ENCODE data around the gene SHISA6.
A peak's percentile ranks its signal among the peaks of the same experiment; 100 is the strongest.

SHISA6 gene

DNA sequence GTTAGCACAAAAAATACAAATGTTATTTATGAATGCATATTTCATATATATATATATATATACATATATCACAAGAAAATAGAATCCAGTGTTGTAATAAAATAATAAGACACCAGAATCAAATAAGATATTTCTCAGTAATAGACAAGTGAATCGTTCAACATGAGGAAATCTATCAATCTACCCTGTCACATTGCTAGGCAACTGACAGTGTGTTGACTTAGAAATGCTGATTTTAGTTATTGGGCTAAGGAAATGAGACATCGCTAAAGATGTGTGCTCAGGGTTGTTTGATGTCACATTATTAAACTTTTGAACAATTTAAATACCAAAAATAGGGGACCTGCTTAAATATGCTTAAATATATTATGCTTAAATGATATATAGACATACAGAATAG is 307.4 kb downstream of the SHISA6 start:
- no peak for DNase-seq

DNA sequence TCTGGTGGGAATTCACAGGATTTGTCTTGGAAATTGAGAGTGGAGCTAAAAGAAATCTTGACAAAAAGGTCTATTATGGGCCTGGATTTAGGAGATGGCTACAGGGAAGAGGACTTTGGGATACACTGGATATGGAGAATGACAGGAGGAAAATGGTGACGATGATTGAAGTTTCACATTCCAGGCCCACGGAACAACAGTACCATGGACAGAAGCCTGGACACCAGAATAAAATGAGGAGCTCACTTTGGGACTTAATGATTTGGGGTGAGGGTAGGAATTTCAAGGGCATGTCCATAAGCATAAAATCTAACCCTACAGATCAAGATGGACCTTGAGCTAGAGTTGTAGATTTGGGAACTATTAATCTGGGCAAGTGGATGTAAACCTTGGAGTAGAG is 309.4 kb downstream of the SHISA6 start:
- DNase-seq: no peak

GRCh38 chr17:11551442-11551841 is 310.4 kb downstream of the SHISA6 start:
- no peak for DNase-seq

DNA sequence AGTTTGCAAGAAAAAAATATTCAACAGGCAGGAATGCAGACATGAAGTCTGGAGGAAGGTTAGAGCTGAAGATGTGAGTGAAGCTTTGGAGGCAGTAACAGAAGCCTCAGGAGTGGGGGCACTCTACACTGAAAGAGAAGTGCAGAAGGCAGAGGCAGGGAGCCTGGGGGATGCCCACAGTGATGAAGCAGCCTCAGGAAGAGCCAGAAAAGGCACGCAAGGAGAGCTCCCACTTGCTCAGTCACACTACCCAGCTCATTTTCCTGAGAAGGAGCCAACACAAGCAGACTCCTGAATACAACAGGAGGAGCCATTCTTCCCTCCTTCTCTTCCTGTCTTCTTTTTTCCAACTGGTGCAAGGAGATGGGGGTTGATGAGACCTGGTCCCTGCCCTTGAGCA is 312.1 kb downstream of the SHISA6 start:
- DNase-seq: no peak

- no peak for DNase-seq
Observed at GRCh38 chr17:11554042-11554441, 313.0 kb downstream of the SHISA6 start.

DNA sequence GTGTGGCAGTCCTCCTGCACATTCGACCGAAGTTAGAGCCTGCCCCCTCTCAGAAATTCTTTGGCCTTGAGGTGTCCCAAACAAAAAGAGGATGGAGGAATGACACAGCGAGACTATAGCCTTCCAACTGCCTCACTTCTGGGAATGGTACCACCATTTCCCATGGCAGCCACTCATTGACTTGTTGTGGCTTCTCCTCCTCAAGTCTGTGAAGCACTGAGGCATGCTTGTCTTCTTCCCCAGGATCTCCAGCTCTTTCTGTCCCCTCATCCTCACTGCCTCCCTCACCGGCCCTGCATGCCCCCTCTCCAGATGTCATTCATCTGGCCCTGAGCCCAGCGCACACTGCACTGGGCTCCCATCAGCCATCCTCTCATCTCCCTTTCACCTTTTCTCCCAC is 313.5 kb downstream of the SHISA6 start:
- no peak for DNase-seq

GRCh38 chr17:11555530-11555929 is 314.5 kb downstream of the SHISA6 start:
- no peak for DNase-seq

- DNase-seq: no peak
Observed at GRCh38 chr17:11557727-11558452, 316.9 kb downstream of the SHISA6 start.

GRCh38 chr17:11558681-11559234 is 317.7 kb downstream of the SHISA6 start:
- no peak for DNase-seq

- no peak for DNase-seq
Observed at GRCh38 chr17:11559601-11560000, 318.6 kb downstream of the SHISA6 start.

GRCh38 chr17:11561281-11561680 is 320.3 kb downstream of the SHISA6 start:
- no peak for DNase-seq

- no peak for DNase-seq
Observed at GRCh38 chr17:11561702-11562101, 320.7 kb downstream of the SHISA6 start.

GRCh38 chr17:11564589-11565380 is 323.8 kb downstream of the SHISA6 start:
- DNase-seq: no peak

DNA sequence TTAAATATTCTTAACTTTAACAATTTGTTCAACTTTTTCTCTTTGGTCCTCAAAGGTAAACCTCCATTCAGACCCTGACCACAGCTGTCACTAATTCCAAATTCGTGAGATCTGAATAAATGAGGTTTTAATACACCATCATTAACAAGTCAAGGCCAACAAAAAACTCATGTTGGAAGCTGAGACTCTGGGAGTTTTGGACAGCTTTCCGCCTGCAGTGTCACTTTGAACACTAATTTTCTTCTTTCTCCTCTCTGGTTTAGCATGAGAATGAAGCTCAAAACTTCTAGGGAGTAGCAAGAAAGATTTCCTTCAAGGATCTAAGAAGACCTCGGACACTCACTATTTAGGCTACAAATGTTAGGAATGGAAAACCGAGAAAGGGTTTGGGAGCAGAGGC is 324.6 kb downstream of the SHISA6 start:
- DNase-seq: no peak

- no peak for DNase-seq
Observed at GRCh38 chr17:11578998-11579397, 338.0 kb downstream of the SHISA6 start.

GRCh38 chr17:11580677-11581076 is 339.7 kb downstream of the SHISA6 start:
- DNase-seq: no peak

- DNase-seq: no peak
Observed at GRCh38 chr17:11582217-11582616, 341.2 kb downstream of the SHISA6 start.

- DNase-seq: no peak
Observed at GRCh38 chr17:11583306-11583992, 342.4 kb downstream of the SHISA6 start.

GRCh38 chr17:11589716-11590115 is 348.7 kb downstream of the SHISA6 start:
- no peak for DNase-seq

DNA sequence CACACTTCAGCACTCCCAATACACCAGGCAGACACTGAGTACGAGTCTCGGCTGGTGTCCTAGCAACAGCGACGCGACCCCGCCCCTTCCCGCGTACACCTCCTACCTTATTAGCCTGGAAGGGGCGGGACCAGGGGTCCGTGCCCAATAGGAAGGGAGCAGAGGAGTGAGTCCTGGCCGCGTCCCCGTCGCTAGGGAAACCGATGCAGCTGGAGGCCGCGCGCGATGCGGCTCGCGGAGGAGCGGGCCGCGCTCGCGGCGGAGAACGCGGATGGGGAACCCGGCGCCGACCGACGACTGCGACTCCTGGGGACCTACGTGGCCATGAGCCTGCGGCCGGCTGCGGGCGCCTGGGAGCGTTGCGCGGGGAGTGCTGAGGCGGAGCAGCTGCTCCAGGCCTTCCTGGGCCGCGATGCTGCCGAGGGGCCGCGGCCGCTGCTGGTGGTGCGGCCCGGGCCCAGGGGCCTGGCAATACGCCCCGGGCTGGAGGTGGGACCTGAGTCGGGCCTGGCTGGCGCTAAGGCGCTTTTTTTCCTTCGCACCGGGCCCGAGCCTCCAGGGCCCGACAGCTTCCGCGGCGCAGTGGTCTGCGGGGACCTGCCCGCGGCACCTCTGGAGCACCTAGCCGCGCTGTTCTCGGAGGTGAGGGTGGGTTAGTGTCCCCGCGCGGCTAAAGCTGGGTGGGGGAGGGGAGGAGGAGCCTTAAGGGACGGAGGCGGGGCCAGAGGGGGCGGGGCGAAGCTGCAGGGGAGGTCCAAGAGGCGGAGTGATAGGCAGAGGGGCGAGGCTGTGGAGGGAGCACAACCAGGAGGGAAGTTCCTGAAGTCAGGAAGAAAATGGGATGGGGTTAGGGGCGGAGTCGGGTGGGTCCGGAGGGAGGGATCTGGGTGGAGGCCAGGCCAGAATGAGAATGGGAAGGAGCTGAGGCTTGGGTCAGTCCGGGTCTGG is 357.5 kb downstream of the SHISA6 start, which contains the start of gene DNAH9:
TSS of gene DNAH9 (plus strand) at position 197 of the 948 bp plus-strand sequence. CDS start at position 226, 29 bp downstream.
- DNase-seq: peak; percentile 88 to 89

DNA sequence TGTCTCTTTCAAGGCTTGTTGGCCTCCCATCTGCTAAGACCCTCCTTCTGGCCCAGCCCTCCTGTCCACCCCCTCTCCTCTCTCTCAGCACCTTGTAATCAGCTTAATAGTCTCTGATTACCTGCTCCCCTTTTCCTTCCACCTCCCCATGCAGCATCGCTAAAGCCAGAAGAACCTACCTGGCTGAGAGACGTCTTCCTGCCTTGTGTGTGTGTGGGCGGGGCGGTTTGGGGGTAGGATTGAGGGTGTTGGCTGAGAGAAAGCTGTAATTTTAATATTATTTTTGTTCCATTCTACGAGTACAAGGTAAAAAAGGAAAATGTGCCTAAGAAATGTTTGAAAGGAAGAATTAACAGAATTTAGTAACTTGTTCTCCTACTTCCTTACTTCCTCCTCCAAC is 360.6 kb downstream of the SHISA6 start:
- no peak for DNase-seq

GRCh38 chr17:11608396-11608795 is 367.4 kb downstream of the SHISA6 start:
- no peak for DNase-seq

Measured in NCI-H1930 (cell line).